NCI-H2107 treated with DMSO at 0.1 percent for 48 hours (cell line): ENCODE data around the gene CHCHD6.

ENCODE experiments used
- DNase-seq: peaks from one replicate; lab custom pipeline; 2025; ENCODE audit not compliant: unreplicated experiment; lab: John Stamatoyannopoulos, UW

Gene CHCHD6

GRCh38 chr3:126817781-126818180 lies 113.7 kb downstream of the CHCHD6 start:
- DNase-seq, result no peak

DNA sequence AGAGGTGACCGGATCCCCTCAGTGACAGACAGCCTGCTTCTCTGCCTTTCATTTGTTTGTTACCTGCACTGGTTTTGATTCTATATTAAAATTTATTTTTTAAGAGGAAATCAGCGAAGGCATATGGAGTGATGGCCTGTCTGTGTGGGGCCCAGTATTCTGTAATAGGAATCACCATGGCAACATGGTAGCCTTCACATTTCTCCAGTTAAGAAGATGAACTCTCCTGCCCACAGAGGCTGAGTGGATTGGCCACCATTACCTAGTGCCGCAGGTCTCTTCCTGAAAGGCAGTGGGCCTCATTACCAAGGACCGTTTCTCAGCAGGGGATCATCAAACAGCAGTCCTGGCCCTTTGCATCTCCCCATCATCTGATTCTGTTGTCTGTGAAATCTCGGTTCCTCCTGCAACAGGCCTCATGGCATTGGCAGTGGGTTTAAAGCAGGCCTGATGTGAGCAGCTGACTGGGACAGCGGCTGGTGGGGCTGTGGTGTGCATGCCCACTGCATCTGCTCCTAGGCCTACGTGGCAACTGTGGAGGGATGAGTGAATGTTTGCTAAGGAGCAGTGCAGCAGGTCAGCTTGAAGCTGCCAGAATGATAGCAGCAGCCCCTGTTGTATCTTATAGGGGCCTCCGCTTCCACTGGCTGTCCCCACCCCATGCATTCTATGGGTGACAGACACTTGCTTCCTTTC lies 114.5 kb downstream of the CHCHD6 start:
- DNase-seq, result no peak

- no peak for DNase-seq
Measured at GRCh38 chr3:126826693-126827092, 122.7 kb downstream of the CHCHD6 start.

DNA sequence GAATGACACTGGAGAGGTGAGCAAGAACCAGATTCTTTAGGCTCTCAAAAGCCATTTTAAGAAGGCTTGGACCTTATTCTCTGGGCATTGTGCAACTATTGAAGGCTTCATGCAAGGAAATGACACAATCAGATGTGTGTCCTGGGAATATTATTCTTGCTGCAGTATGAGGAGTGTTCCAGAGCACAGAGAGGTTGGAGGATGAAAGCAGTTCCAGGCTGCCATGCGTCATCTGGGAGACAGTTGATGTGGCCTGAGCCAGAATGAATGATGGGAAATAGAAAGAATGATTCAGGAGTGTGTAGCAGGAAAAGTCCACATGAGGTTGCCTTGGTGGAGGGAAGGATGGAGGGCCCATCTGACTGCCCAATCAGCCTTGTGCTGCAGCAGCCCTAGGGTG lies 123.1 kb downstream of the CHCHD6 start:
- no peak for DNase-seq

DNA sequence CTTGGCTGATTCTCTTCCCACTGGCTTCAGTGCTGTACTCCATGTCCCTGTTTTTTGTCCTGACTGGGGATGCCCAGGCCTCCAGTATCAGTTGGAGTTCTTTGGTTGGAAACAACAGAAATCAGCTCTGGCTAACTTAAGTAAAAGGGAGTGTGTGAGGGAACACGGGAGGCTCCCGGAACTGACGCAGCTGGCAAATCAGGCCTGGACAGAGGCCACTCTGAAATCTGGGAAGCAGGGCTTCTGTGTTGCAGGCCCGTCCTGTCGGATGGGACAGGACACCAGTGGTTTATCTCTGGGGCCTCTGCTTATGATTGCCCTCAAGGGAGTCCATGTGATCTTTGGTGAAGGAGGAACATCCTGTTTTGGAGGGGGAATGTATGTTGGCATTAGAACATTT lies 124.3 kb downstream of the CHCHD6 start:
- no peak for DNase-seq

DNA sequence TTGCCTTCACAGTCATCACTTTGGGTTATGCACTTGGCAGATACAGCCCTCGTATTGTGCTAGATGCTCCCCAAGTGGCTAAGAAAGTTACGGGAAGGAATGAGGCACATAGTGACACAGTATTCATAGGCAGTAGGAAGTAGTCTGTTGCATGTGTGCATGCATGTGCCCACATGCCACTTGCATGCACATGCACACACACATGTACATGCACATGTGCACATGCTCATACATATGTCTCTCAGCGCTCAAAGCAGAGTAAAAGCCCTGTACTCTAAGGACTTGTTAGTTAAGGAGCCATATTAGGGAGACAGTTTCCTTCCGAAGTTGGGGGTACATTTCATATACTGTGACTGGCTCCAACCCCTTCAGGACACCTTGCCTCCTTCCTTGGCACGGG lies 128.9 kb downstream of the CHCHD6 start:
- no peak for DNase-seq

DNA sequence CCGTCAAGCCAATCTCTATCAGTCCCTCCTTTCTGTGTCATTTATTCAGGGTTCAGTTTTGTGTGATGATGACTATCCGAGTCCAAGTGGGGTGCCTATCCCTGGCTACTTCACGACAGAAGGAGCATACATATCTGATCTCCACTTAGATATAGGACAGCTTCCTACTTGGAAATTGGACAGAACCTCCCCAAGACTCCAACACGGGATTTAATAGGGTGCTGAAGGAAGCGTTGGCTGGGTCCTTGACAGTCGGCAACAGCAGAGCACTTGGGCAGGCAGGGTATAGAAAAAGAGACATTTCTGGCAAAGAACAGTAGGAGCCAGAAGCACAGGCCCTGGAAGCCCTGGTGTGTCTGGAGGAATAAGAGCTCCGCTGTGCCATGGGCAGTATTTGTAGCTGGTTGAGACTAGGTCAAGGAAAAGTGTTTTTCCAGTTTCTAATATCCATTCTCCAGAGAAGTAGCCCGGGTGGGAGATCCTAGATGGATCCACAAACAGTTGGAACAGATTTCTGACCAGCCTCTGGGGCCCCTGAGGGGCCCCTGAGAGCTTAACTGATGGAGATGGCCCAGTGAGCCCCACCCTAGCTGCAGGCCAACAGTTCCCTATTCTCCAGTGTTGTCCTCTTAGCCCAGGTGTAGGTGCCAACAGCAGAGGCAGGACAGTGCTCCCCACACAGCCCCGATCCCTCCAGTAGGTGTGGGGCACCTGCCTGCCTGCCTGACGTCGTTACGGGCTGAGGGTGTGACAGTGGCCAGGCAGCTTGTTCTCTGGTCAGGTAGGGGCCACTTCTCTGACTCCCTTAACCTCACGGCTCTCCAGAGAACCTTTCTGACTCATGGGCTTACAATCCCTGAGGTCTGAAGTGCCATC lies 130.8 kb downstream of the CHCHD6 start:
- DNase-seq, result no peak

DNA sequence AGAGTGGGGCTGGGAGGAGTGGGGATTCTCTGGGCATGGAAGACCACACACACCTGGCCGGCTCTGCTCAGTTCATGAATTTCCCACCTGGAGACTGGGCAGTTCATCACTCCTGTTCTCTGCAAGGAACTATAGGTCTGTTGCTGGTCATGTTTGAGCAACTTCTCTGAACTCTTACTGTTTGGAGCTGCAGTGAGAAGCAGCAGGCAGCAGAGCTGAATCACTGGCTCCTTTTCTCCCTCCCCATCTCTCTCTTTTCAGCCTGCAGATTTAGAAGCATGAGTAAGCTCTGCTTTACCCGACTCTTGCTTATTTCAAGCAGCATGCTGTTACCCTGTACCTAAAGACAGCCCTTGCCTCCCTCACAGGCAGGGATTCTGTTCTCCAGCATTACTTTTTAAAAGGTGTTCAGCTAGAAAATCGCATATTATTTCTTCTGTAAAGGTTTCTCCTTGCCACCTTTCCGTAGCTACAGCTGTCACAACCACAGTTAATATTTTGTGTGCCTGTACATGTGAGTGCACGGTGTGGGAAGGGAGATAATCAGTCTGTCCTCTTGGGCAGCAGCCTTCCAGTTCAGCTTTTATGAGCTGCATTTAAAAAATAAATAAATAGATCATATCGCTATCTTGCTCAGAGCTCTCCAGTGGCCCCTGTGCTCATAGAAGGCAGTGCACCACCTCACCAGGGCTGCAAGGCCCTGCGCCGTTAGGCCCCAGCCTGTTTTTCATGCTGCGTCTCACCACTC lies 131.6 kb downstream of the CHCHD6 start:
- DNase-seq, result no peak

GRCh38 chr3:126836220-126836860 lies 132.3 kb downstream of the CHCHD6 start:
- no peak for DNase-seq

DNA sequence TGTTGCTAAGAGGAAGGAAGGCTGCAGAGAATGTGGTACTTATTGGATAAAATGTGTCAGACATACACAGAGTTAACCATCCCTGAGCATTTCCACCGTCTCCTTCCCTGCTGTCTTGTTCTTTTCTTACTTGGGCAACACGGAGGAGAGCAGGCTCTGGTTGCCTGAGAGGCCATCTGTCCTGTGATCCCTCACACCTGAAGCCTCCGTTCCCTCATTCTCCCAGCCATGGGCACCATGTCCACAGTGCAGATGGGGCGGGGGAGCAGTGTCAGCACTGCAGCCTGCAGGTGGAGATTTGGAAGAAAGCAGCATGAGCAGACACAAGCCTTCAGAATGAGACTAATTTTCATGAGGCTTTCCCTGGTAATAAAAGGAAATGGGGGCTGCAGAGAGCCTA lies 133.7 kb downstream of the CHCHD6 start:
- no peak for DNase-seq

- DNase-seq, result no peak
Measured at GRCh38 chr3:126845920-126846715, 142.1 kb downstream of the CHCHD6 start.

DNA sequence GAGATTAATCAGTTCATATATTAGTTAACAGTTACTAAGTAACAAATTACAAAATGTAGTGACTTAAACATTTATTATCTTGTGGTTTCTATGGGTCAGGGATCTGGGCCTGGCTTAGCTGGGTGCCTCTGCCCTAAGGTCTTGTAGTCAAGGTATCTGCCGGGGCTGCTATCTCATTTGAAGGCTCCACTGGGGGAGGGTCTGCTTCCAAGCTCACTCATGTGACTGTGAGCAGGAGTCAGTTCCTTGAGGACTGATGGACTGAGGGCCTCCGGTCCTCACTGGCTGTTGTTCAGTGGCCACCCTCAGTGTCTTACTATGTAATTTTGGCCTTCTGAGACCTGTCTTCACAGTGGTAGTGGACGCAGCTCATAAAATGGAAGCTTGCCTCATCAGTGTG lies 143.0 kb downstream of the CHCHD6 start:
- no peak for DNase-seq

DNA sequence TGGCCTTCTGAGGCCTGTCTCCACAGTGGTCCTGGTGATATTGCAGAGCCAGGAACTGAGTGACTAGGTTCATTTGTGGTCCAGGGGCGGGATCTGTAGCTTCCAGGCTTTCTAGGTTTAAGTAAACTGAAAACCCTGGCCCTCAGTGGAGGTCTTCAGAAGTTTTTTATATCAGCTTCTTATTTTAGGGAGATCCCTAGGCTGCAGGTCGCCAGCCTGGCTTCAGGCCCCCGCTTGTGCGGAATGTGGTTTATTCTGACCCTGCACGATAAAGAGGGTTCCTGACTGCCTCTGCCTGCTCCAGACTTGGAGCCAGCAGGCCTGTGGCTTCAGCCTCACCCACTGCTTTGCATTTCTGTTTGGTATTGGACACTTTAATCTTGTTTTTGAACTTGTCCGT lies 145.0 kb downstream of the CHCHD6 start:
- DNase-seq, result no peak

DNA sequence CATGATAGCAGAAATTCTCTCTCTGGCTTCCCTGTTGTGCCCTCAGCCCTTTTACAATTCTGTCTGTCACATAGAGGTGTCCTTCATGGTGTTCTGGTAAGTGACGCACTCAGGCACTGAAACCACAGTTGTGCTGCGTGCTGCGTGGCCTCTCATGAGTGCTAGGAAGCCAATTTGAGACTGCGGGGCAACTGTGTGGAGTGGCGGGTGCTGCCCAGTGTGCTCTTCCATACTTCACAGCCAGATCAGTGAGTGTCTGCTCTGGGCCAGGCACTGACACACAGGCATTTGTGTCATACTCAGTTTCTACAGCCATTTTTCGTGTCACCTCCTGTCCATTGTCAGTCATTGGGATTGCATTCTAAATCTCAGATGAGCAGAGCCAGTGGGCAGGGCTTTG lies 145.7 kb downstream of the CHCHD6 start:
- no peak for DNase-seq

DNA sequence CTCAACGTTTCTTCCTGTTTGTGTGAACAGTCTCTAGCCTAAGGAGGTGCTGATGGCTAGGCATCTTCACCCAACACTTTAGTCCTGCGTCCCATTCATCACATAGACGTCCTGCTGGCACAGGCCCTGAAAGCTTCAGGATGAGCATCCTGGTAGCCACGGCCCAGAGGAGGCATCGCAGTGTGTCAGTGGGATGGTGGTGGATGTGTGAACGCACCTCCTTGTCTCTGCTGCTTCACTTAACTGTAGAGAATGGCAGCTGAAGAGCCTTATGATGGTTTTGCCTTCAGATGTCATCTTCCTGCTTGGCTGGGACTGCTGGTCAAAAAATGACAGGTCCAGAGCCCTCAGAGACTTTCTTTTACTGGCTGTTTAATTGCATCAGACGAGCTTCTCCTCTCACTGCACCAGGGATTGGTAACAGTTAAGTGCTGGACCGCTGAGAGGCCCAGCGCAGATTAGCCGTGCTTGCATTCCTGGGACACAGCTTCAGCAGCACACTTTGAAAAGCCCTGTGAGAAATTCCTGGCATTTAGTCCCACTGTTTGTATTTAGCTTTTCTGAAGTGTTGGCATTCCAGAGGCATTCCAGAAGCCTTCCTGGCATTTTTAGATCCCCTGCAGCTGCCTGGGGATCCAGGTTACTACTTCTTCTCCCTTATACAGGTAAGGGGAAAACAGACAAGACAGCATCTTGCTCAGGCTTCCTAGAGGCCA lies 146.5 kb downstream of the CHCHD6 start:
- no peak for DNase-seq

- DNase-seq, result no peak
Measured at GRCh38 chr3:126851382-126851781, 147.3 kb downstream of the CHCHD6 start.

DNA sequence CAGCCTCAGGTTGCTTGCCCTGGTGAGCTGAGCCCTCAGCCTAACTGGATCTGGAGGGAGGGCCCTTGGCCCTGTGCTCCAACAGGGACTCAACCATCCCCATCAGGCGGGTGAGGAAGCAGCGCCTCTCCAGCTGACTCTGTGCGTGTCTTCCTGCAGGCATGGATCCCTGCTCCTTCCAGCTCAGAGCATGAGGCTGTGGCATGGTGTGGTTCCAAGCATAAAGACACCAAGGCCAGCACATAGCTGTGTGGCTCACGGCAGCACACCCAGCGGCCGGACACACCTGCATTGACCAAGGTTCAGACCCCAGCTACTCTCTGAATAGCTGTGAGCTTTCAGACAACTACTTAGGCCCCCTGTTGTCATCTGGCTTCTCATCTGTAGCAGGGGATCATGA lies 147.9 kb downstream of the CHCHD6 start:
- no peak for DNase-seq

DNA sequence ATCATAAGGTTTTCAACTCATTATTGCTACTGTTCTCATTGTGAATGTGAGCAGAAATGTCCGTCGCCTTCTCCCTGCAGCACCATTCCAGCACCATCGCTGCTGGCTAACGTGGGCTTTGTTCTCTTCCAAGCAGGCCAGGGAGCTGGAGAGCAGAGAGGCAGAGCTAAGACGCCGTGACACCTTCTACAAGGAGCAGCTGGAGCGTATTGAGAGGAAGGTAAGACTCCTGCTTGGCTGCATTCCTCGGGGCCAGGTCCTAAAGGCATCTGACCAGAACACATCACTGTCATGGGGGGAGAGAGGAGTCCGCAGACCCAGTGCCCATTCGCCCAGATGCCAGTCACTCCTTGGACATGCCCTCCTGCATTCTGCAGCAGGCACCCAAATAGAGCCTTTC lies 148.5 kb downstream of the CHCHD6 start:
- no peak for DNase-seq

GRCh38 chr3:126854666-126855065 lies 150.6 kb downstream of the CHCHD6 start:
- DNase-seq, result no peak

DNA sequence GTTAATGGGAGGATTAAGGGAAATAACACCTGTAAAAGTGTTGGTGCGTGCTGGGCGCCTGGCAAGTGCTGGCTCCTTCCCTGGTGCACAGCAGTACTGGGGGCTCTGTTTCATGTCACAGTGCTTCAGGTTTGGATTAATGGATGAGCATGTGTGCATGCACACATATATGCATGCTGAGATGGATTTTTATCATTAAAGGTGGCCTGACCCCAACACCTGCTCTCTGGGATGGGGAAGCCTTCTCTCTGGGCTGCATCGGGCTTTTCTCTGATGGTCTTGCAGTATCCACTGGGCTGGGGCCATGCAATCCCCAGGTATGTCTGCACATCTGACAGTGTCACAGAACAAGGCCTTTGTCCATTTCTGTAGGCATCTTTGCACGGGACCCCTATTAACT lies 151.3 kb downstream of the CHCHD6 start:
- no peak for DNase-seq
